HuH-7.5 (cell line): ENCODE measurements around the gene THSD7B.

Experiments used
- DNase-seq: peaks from one replicate; pipeline ENCODE4 v3.0.0; 2011; ENCODE audit warnings: low spot score

The THSD7B gene

GRCh38 chr2:137193401-137193800 is 428.1 kb downstream of the THSD7B start:
- DNase-seq = no peak

GRCh38 chr2:137194111-137194510 is 428.8 kb downstream of the THSD7B start:
- no peak for DNase-seq

GRCh38 chr2:137199751-137200150 is 434.4 kb downstream of the THSD7B start:
- no peak for DNase-seq

GRCh38 chr2:137202318-137202717 is 437.0 kb downstream of the THSD7B start:
- DNase-seq = no peak

GRCh38 chr2:137205324-137205723 is 440.0 kb downstream of the THSD7B start:
- DNase-seq = no peak

GRCh38 chr2:137206069-137206468 is 440.7 kb downstream of the THSD7B start:
- DNase-seq = no peak

GRCh38 chr2:137207030-137207429 is 441.7 kb downstream of the THSD7B start:
- DNase-seq = no peak

GRCh38 chr2:137208431-137208891 is 443.1 kb downstream of the THSD7B start:
- DNase-seq = no peak

- no peak for DNase-seq
These were observed 444.7 kb downstream of the THSD7B start for GRCh38 chr2:137210039-137210438.

GRCh38 chr2:137211761-137212160 is 446.4 kb downstream of the THSD7B start:
- no peak for DNase-seq

GRCh38 chr2:137220438-137220993 is 455.2 kb downstream of the THSD7B start:
- no peak for DNase-seq

GRCh38 chr2:137221797-137222492 is 456.6 kb downstream of the THSD7B start:
- no peak for DNase-seq

GRCh38 chr2:137223722-137224121 is 458.4 kb downstream of the THSD7B start:
- DNase-seq = no peak

GRCh38 chr2:137228566-137228965 is 463.2 kb downstream of the THSD7B start:
- DNase-seq = no peak

GRCh38 chr2:137229834-137230233 is 464.5 kb downstream of the THSD7B start:
- DNase-seq = no peak

GRCh38 chr2:137231628-137232027 is 466.3 kb downstream of the THSD7B start:
- DNase-seq = no peak

GRCh38 chr2:137232076-137232475 is 466.7 kb downstream of the THSD7B start:
- no peak for DNase-seq

GRCh38 chr2:137233091-137233490 is 467.7 kb downstream of the THSD7B start:
- DNase-seq = no peak

- no peak for DNase-seq
These were observed 471.7 kb downstream of the THSD7B start for GRCh38 chr2:137237055-137237454.

GRCh38 chr2:137238065-137238464 is 472.7 kb downstream of the THSD7B start:
- no peak for DNase-seq

GRCh38 chr2:137249463-137250130 is 484.3 kb downstream of the THSD7B start:
- DNase-seq = no peak

- DNase-seq = no peak
These were observed 485.1 kb downstream of the THSD7B start for GRCh38 chr2:137250401-137250800.

GRCh38 chr2:137251045-137251444 is 485.7 kb downstream of the THSD7B start:
- no peak for DNase-seq
